ENCODE data around the gene DOHH. TPM values are rescaled to one million over a fixed set of nuclear protein-coding genes. Genes with fewer than 3 reads are reported as not detected.
A peak's percentile ranks its signal among the peaks of the same experiment; 100 is the strongest.
"Not testable (repeated sequence)": the region's sequence is repeated elsewhere in the genome, so short reads cannot be mapped to it uniquely, and the experiment has no call there.

The DOHH gene
- total and polyA plus RNA-seq, 8 donors, result 0.45 to 21.7 (median 13.6) TPM; not detected in 1

DNA sequence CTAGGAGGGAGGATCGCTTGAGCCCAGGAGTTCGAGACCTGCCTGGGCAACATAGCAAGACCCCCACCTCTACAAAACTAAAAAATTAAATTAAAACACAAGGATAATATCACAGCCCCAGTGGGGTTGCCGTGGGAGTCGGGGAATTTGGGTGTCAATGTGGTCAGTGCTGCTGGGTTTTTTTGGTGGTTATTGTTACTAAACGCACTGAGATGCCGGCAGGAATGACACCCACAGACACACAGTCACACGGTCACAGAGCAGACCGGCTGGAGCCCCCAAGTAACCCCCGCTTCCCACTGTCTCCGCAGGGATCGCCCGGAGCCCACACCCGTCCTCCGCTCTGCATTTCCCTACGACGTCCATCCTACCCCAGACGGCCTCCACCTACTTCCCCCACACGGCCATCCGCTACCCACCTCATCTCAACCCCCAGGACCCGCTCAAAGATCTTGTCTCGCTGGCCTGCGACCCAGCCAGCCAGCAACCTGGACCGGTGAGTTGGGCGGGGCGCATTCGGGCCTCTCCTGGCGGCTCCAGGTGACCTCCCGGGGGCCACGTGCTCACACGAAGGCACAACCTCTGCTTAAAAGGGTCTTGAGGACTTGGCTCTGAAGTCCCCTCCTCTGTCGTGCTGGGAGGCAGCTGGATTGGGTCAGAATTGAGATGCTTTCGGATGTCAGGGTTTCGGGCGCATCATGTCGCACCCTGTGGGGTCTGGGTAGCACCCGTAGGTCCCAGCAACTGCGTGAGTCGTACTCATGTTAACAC, 48.1 kb downstream of the DOHH start:
- 88 to 92% (median 89%) methylated on average over 29 to 38 of the region's 38 CpGs for WGBS, 5 donors
- intact Hi-C loops (cut with DNase I; ENCODE audit: low total_unique reads), result no loop called here
- Histone ChIP-seq H3K9me3 (no peaks in the 10 kb centered on the region), H3K4me1 (peaks cover 10 to 35% (median 18%) of the 10 kb centered on the region in 4 donors), H3K36me3 (peaks cover 90 to 100% (median 100%) of the 10 kb centered on the region in 4 donors), H3K27me3 (no peaks in the 10 kb centered on the region), H3K27ac (peak overlapping the region in 4 of 5 donors; percentile 71 to 87 (median 74)), H3K4me3 (no peak overlapping the region)
- DNase-seq, result no peak
- TF ChIP-seq POLR2AphosphoS5 (IDR thresholded peaks at IDR 0.05) (no peak), EP300 (IDR thresholded peaks at IDR 0.05) (no peak), POLR2A (IDR thresholded peaks at IDR 0.05) (no peak)
- TF ChIP-seq, protein P1, sequence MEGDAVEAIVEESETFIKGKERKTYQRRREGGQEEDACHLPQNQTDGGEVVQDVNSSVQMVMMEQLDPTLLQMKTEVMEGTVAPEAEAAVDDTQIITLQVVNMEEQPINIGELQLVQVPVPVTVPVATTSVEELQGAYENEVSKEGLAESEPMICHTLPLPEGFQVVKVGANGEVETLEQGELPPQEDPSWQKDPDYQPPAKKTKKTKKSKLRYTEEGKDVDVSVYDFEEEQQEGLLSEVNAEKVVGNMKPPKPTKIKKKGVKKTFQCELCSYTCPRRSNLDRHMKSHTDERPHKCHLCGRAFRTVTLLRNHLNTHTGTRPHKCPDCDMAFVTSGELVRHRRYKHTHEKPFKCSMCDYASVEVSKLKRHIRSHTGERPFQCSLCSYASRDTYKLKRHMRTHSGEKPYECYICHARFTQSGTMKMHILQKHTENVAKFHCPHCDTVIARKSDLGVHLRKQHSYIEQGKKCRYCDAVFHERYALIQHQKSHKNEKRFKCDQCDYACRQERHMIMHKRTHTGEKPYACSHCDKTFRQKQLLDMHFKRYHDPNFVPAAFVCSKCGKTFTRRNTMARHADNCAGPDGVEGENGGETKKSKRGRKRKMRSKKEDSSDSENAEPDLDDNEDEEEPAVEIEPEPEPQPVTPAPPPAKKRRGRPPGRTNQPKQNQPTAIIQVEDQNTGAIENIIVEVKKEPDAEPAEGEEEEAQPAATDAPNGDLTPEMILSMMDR (IDR thresholded peaks at IDR 0.05), result no peak

DNA sequence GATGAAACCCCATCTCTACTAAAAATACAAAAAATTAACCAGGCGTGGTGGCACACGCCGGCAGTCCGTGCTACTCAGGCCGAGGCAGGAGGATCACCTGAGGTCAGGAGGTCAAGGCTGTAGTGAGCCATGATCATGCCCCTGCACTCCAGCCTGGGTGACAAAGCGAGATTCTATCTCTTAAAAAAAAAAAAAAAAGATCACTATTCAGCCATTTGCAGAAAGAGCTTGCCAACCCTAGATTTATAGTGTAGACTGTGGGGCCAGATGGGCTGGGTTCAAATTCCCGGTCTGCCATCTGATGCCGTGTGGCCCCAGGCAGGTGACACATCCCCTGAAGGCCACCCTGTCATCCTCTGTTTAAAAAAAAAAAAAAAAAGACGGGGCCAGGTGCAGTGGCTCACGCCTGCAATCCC, 49.0 kb downstream of the DOHH start:
- H3K27ac ChIP-seq, result peak overlapping the region; percentile 0 to 87 (median 72)
- WGBS, 5 donors, result 82 to 89% (median 86%) methylated on average over 10 of the region's 10 CpGs
- no peak for DNase-seq
- intact Hi-C loops (cut with DNase I; ENCODE audit: low total_unique reads), result no loop called here
- no peak overlapping the region for H3K4me3 ChIP-seq
- H3K4me1 ChIP-seq, result peaks cover under 1 to 26% (median 10%) of the 10 kb centered on the region in 4 donors
- H3K9me3 ChIP-seq, result no peaks in the 10 kb centered on the region
- H3K36me3 ChIP-seq, result peaks cover 90 to 100% (median 100%) of the 10 kb centered on the region in 4 donors
- H3K27me3 ChIP-seq, result no peaks in the 10 kb centered on the region
- TF ChIP-seq POLR2AphosphoS5 (IDR thresholded peaks at IDR 0.05) (no peak), POLR2A (IDR thresholded peaks at IDR 0.05) (no peak)
- TF ChIP-seq, protein P1 (IDR thresholded peaks at IDR 0.05), result no peak

DNA sequence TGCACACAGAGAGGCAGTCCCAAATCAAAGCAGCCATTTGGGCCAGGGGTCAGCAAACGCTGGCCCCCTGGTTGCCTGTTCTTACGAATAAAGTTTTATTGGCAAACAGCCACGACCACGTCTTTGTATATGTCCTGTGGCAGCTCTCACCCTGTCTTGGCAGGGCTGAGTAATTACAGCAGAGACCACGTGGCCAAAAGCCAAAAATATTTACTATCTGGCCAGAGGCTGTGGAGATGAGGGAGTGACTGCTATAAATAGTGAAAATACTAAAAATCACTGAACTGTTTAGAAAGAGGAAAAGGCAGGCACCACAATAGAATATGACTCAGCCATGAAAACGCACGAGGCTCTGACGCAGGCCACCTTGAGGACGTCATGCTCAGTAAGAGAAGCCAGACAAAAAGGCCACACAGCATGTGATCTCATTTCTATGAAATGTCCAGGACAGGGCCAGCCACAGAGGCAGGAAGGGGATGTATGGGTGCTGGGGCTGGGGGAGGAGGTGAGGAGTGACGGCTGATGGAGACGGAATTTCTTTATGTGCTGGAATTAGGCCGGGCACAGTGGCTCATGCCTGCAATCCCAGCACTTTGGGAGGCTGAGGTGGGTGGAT, 49.6 kb downstream of the DOHH start:
- TF ChIP-seq POLR2A (IDR thresholded peaks at IDR 0.05) (no peak), POLR2AphosphoS5 (IDR thresholded peaks at IDR 0.05) (peak; percentile 59 to 88 (median 75)), EP300 (IDR thresholded peaks at IDR 0.05) (peak; percentile 93)
- H3K4me3 ChIP-seq, result no peak overlapping the region
- H3K27ac ChIP-seq, result peak overlapping the region; percentile 35 to 87 (median 72)
- no peaks in the 10 kb centered on the region for H3K9me3 ChIP-seq
- H3K4me1 ChIP-seq, result peaks cover 0 to 24% (median 9%) of the 10 kb centered on the region in 4 donors
- peaks cover 90 to 100% (median 100%) of the 10 kb centered on the region in 4 donors for H3K36me3 ChIP-seq
- DNase-seq, result peak; percentile 34 to 82
- 38 to 59% (median 49%) methylated on average over 12 of the region's 12 CpGs for WGBS, 5 donors
- intact Hi-C loops (cut with DNase I; ENCODE audit: low total_unique reads), result no loop called here
- H3K27me3 ChIP-seq, result no peaks in the 10 kb centered on the region

DNA sequence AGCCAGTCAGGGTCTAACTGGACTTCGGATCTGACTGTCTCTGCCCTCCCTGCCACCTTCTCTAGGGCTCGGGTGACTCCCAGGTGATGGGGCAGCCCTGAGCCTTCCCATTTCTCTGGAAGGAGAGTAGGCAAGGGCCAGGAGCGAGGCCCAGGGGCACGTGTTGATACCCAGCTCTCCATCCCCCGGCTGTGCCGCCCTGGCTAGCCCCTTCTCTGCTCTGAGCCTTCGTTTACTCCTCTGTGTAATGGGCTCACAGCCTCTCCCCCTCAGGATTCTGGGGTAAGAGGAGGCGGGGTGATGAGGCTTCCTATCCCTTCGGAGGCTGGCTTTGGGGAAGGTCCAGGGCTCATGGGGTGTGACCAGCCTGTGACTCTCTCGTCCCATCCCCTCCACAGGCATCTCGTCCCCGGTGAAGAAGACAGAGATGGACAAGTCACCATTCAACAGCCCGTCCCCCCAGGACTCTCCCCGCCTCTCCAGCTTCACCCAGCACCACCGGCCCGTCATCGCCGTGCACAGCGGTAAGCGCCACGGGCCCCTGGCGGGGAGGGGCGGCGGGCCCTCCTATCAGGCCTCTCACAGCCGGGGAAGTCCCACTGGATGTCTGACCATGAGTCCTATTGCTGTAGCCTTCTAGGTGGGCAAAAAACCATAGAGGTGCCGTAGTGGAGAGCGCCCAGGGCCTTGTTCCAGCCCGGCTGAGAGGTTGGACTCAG, 51.7 kb downstream of the DOHH start:
- Histone ChIP-seq H3K4me3 (no peak overlapping the region), H3K9me3 (no peaks in the 10 kb centered on the region), H3K4me1 (peaks cover 16 to 38% (median 22%) of the 10 kb centered on the region in 4 donors), H3K36me3 (peaks cover 85 to 100% (median 100%) of the 10 kb centered on the region in 4 donors), H3K27me3 (no peaks in the 10 kb centered on the region), H3K27ac (peak overlapping the region in 3 of 5 donors; percentile 17 to 87 (median 23))
- intact Hi-C loops (cut with DNase I; ENCODE audit: low total_unique reads), result no loop called here
- no peak for DNase-seq
- WGBS, 5 donors, result 91 to 96% (median 94%) methylated on average over 10 to 28 of the region's 28 CpGs
- TF ChIP-seq EP300 (IDR thresholded peaks at IDR 0.05), result no peak
- TF ChIP-seq POLR2A (IDR thresholded peaks at IDR 0.05), result no peak

DNA sequence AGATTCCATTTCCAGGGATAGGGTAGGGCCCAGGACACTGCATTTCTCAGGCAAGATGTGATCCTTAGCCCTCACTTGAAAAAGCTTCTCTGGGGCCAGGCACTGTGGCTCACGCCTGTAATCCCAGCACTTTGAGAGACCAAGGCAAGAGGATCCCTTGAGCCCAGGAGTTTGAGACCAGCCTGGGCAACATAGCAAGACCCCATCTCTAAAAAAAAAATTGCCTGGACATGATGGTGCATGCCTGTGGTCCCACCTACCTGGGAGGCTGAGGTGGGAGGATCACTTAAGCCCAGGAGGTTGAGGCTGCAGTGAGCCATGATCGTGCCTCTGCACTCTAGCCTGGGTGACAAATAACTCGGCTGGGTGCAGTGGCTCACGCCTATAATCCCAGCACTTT, 53.8 kb downstream of the DOHH start:
- DNase-seq; H3K27me3 ChIP-seq; H3K9me3 ChIP-seq; H3K4me3 ChIP-seq; intact Hi-C loops (cut with DNase I; ENCODE audit: low total_unique reads): not testable (repeated sequence)
- H3K27ac ChIP-seq, result peak overlapping the region in 1 of 5 donors; percentile 46
- peaks cover 67 to 100% (median 99%) of the 10 kb centered on the region in 4 donors for H3K36me3 ChIP-seq
- WGBS, 5 donors, result 89 to 100% (median 94%) methylated on average over 4 of the region's 4 CpGs
- peaks cover 21 to 58% (median 29%) of the 10 kb centered on the region in 4 donors for H3K4me1 ChIP-seq

All from stomach (tissue), 9 donors.